ENCODE results near the gene RALGAPB.
"Not testable (repeated sequence)": the region's sequence is repeated elsewhere in the genome, so short reads cannot be mapped to it uniquely, and the experiment has no call there.

RALGAPB gene

DNA sequence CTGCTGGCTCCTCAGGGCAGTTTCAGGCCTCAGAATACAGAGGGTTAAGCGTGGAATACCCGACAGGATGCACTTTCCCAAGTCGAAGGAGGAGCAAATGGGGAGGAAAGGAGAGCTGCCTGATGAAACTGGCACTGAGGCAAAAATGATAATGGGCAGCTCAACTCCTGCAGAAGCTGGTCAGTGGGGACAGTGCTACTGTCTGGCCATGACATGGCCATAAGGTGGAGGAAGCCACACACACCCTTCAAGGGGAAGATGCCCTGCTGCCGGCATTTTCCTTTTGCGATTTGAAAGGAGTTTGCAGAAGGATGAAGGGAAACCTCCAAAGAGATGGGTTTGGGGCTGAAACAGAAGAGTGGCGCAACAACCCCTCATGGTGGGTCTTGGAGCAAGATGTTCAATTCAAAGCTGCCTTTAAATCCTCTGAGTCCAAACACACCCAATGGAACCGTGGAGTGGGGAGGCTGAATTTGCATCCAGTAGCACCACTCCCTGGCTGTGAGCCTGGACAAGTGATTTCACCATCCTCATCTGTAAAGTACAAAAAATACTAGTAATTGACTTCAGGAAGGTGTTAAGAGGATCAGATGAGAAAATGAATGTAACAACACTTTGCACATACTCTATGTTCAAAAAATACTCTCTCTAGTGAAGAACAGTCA is 111.6 kb downstream of the RALGAPB start:
- no peak for DNase-seq (ENCODE audit: low read depth)

DNA sequence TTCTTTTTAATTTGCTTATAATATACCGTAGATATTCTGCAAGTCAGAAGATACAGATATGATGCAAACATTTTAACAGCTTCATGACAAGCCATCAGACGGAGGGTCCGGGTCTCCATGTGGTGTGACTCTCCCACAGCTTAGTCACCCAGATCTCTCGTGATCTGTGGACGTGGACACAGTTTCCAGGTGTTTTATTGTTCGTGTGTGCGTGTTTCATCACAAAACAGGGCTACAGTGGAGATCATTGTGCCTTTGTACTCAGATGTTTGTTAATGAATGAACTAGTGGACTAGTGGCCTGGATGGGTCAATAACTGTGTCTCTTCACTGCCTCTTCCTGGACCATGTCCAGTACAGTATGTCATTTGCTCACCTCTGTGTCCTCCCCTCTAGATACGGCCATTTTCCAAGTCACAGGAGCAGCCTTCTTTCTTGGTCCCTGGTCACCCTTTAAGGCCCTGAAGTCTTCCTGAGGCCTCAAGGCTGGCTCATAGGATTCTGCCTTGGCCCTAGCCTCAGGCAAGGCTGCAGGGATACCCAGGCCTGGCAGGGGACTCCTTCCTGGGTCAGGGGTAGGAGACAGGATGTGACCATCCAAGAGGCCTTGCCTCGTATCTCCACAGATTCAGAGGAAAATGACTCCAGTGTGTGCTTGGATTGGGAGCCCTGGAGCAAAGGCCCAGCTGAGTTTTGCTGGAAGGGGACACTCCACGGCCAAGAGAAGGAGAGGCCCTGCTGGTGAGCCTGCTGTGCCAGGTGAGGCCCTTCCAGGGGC is 112.9 kb downstream of the RALGAPB start:
- no peak for DNase-seq (ENCODE audit: low read depth)

DNA sequence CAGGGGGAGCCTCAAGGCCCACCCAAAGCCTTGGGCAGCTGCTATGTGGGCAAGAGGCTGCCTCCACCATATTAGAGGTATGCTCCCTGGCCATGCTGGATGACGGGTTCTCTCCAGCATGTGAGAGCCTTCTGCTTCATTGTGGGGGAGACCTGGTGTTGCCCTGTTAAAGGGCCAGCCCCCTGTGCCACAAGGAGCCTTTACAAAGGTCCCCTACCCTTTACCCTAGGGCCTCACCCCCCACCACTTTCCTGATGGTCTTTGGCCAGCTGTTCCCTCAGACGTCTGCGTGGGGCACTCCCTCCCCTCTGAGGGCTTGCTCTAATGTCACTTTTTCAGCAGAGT is 113.5 kb downstream of the RALGAPB start:
- no peak for DNase-seq (ENCODE audit: low read depth)

DNA sequence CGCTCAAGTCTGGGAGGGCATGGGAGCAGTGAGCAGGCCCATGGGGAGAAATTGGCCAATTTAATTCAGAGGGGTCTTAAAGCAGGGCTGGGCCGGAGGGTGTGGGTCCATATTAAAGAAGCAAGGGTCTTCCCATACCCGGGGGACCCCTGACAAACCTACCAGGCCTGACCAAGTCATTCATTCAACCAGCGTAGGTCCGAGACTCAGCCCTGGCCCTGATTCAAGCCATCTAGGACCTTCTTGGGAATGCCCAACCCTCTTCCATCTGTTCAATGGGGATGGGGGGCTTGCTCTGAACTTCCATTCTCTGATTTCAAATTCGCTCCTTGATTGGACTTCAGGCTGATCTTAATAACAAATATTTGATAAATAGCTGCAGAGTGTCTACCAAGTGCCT is 115.7 kb downstream of the RALGAPB start:
- DNase-seq (ENCODE audit: low read depth): no peak

DNA sequence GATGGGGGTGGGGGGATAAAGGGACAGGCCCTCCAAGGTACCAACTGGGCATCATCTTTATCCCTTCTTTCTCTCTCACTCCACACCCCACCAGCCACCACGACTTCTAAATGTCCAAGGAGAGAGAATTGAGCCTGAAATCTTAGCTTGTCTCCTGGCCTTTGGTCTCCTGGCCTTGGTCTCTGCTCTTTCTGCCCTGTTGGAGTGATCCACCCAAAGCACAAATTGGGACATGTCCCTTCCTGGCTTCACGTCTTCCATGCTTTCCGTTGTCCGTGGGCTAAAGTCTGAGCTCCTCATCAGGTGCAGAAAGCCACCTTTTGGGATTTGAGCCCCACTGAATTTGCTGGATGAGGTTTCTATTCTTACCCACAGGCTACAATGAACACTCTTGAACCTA is 116.7 kb downstream of the RALGAPB start:
- DNase-seq (ENCODE audit: low read depth): no peak

DNA sequence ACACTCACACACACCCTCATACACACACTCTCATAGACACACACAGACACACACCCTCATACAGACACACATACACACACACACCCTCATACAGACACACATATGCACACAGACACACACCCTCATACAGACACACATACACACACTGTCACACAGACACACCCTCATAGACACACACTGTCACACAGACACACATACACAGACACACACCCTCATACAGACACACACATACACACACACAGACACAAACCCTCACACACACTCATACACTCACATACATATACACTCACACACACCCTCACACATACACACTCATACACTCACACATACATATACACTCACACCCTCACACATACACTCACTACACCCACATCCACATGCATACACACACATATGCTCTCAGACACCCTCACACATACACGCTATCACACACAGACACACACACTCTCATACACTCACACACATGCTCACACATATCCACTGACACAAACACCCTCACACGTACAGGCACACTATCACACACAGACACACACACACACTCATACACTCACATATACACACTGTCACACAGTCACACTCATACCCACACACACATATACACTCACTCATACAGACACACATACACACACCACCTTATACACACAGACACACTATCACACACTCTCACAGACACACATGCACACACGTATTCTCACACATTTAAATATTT is 117.5 kb downstream of the RALGAPB start:
- no peak for DNase-seq (ENCODE audit: low read depth)

DNA sequence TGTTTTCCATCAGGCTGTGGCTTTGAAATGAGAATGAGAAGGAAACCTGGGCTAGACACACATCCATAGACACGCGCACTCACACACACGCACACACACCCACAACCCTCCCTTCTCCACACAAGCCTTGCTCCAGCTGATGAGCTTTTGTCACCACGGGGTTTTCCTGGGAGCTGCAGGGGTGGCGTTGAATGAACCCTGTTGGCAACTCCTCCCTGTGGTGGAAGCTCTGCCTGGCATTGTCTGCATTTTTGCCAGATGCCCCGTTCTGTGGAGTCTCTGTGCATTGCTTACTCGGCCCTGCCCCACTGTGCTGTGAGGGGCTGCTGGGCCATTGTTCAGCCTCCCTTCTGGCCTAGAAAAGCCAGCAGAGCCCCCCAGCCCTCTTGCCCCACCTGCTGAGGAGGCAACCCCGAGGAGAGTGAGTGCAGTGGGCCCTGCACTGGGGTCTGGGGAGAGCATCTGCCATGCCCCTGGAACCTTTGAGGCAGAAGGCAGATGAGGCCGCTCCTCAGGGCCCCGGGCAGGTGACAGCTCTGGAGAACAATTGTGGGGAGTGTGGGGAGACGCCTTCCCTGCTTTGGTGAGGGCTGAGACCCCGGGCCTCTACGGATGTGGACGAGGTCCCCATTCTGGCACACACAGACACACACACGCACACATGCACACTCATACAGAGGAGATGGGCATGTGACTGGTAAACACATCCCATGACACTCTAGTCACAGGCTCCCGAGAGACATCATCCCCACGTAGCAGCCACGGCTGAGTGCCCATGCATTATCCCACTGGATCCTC is 118.2 kb downstream of the RALGAPB start:
- DNase-seq (ENCODE audit: low read depth): no peak

DNA sequence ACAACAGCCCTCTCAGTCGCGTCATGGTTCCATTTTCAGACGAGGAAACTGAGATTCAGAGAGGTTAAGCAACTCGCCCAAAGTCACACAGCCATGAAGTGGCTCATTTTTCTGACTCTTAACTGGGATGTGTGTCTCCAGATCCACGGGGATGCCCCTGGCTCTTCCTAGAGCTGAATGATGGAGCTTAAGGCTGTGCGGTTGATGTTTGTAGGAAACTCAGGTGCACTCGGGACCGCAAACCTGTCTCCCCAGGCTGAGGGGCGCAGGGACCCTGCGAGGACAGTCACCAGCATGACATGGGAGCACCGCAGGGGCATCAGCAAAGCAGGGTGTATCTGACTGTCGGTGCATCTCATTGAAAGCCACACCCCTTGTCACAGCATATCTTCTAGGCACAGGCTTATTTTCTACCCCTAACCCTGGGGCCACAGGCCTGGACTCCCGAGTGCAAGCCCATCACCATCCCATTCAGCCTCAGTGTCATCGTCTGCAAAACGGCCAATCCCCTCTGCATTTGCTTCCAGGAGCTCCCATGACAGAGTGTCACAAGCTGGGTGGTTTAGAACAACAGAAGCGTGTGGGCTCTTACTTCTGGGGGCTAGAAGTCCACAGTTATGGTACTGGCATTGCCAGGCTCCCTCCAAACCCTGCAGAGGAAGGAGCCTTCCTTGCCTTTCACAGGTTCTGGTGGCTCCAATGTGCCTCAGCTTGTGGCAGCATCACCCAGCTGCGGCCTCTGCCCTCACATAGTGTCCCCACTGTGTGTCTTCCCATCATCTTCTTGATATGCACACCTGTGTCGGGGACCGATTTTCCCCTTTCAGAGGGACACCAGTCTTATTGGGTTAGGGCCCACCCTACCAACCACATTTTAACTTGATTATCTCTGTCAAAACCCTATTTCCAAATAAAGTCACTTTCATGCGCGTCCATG is 119.1 kb downstream of the RALGAPB start:
- DNase-seq (ENCODE audit: low read depth): no peak

DNA sequence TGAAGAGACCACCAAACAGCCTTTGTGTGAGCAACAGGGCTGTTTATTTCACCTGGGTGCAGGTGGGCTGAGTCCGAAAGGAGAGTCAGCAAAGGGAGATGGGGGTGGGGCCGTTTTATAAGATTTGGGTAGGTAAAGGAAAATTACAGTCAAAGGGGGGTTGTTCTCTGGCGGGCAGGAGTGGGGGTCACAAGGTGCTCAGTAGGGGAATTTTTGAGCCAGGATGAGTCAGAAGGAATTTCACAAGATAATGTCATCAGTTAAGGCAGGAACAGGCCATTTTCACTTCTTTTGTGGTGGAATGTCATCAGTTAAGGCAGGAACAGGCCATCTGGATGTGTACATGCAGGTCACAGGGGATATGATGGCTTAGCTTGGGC is 119.8 kb downstream of the RALGAPB start:
- DNase-seq (ENCODE audit: low read depth): not testable (repeated sequence)

DNA sequence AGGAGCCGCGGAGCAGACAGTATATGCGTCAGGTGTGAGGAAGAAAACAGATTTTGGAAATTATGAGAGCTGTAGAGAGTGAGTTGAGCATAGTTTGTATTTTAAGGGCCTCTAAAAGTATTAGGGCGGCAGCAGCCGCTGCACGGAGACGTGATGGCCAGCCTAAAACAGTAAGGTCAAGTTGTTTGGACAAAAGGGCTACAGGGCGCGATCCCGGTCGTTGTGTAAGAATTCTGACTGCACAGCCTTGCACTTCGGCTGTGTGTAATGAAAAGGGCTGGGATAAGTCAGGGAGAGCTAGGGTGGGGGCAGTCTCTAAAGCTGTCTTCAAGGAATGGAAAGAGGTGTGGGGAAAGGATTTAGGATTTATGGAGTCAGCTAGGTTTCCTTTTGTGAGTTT is 121.6 kb downstream of the RALGAPB start:
- DNase-seq (ENCODE audit: low read depth): not testable (repeated sequence)

DNA sequence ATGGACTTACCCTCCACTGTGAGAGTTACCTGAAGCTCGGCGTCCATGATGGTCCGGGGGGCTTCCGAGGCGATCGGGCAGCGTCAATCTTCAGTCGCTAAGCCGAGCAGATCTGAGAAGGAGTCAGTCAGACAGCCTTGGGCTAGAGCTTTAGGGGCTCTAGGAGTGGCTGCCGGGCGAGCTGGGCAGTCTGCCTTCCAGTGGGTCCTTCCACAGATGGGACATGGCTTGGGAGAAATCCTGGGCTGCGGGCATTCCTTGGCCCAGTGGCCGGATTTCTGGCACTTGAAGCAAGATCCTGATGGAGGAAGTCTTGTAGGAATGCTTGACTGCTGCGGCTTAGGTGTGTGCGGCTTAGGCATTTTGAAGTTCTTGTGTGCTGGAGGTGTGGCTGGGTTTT is 123.2 kb downstream of the RALGAPB start:
- DNase-seq (ENCODE audit: low read depth): not testable (repeated sequence)

DNA sequence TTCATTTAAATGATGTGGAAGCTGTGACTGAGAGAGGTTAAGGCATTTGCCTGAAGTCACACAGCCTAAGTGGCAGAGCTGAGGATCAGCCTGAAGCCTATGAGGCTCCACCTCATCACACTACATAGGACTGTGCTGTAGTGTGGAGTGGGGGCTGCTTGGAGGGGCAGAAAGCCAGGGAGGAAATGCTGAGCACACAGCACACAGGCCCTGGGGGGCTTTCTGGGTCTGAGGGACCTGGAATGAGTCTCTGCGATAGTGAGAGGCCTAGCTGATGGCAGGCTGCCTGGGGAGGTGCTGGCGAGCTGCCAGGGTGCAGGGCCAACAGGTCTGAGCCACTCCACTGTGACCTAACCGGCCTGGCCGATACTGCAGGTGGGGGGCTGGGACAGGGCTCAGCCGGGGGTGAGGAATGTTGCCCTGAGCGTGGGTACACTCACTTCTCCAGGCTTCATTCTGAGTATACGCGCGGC is 126.8 kb downstream of the RALGAPB start:
- DNase-seq (ENCODE audit: low read depth): no peak

DNA sequence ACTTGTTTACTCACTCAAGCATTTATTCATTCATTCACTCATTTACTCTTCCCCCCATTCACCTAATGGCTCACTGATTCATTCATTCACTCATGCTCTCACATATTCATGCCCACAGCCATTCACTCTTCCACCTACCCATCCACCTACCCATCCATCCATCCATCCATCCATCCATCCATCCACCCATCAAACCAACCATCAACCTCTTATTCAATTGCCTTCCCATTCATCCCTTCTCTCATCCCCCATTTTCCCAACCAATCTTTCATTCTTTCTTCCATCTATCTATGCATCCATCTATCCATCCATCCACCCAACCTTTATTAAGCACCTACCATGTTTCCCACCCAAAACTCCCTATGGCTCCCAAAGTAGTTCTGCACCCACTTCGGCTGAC is 127.4 kb downstream of the RALGAPB start:
- no peak for DNase-seq (ENCODE audit: low read depth)

DNA sequence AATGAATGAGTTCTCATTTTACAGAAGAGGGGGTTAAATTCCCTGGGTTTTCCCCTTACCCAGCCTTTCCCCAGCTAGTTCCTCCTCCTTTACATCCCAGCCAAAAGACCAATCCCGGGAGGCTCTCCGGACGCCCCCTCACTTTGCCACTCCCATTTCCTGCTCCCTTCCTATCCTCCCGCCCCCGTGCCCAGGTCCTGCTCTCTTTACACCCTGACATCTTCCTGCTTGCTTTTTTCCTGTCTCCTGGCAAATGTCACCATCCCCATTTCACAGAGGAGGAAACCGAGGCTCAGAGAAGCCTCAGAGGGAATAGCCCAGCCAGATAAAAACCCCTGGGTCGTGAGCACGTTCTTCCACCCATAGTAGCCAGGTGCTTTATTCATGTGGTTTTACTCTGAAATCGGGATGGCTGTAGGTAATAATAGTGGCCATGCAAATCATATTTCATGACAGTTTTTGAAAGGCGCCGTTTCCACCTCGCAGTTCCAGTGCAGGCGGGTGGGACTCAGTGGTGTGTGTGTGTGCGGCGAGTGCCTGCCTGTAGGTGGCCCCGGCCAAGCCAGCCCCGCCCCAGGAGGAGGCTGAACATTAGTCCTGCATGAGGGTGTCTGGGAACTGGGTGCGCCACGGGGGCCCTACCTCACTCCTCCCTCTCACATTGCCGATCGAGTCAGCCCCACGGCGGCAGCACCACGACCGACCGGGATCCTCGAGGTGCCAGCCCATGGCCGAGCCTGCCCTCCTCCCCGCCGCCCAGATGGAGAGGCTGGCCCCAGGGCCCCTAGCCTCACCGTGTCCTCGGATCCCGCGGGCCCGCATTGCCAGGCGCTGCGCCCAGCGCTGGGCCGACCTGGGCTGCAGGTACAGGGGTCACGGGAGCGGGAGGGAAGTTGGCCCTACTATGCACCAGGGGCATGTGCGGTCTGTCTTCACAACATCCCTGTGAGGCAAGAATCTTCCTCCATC is 128.9 kb downstream of the RALGAPB start, which contains the start of gene ARHGAP40:
TSS of gene ARHGAP40 (plus strand) at position 594 of the 969 bp plus-strand sequence.
- DNase-seq (ENCODE audit: low read depth): no peak

DNA sequence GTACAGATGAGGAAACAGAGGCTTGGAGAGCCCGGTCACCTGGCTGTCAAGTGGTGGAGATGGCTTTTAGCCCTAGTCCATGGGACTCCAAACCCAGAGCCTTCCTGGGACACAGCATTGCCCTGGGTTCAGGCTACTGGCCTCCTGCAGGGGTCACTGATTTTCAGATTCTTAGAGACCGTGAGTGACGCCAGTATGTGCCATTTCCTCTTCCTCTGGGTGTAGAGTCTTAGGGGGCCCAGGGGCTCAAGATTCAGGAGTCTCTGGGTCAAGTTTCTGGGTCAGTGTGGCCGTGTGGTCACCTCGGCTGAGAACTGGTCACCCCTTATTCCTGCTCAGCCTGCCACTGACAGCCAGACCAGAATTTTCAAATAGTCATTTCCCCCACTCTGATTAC is 129.5 kb downstream of the RALGAPB start:
- no peak for DNase-seq (ENCODE audit: low read depth)

DNA sequence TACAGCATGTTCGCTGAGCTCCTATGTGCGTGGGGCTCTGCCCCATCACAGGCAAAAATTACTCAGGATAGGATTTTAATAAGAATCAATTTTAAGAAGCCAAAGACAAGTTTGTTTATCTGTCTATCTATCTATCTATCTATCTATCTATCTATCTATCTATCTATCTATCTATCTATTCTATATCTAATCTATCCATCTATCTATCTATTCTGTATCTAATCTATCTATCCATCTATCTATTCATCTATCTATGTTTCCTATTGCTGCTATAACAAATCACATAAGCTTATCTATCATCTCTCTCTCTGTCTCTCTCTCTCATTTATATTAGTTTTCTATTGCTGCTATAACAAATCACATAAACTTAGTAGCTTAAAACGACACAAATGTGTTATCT is 130.6 kb downstream of the RALGAPB start:
- no peak for DNase-seq (ENCODE audit: low read depth)

DNA sequence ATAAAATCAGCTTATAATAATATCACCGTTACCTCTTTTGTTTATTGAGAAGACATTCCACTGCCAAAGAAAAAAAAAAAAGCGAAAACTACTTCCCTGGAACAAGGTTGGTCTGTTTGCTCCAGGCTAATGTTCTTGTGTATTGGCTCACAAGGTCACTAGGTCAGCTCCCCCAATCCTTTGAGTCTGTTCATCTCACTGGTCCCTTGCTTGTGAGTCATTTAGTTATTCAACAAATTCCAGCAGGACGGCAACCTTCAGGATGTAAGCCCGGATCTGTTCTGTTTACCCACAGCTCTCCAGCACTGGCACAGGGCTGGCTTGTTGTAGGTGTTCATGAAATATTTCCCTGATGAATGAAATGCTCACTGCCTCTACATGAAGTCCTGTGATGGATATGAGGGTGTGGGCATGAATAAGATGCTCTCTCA is 132.2 kb downstream of the RALGAPB start:
- no peak for DNase-seq (ENCODE audit: low read depth)

DNA sequence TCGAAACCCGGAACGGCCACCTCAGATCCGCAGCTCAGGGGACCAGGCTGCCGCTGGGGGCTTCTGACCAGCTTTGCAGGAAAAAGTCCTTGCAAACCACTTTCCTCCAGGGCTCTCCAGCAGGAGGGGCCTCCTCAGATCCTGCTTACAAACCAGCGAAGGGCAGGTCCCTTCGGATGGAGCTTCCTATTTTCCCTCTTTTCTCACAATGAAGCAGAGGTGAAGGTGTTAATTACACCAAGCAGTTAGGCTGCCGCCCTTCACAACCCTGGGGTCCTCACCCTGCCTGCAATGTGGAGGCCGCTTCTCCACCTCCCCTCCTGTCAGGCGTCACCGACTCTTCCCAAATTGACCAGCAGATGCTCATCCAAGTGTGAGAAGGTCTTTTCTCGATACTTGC is 134.7 kb downstream of the RALGAPB start:
- DNase-seq (ENCODE audit: low read depth): no peak

DNA sequence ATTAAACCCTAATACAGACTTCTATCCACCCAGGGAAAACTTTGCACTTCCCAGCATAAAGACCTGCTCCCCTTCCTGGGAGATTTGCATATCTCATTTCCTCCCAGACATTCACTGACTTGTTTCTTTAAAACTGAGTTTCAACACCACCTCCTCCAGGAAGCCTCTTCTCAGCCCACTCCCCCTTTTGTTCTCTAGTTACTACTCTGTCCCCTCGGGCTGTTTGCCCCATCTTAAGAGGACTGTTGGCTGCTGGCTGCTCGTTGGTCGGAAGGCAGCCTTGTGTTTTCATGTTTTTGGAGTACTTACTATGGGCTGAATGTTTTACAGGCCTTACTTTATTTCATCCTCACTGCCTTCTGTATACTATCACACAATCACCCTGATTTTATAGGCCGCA is 135.5 kb downstream of the RALGAPB start:
- DNase-seq (ENCODE audit: low read depth): no peak

DNA sequence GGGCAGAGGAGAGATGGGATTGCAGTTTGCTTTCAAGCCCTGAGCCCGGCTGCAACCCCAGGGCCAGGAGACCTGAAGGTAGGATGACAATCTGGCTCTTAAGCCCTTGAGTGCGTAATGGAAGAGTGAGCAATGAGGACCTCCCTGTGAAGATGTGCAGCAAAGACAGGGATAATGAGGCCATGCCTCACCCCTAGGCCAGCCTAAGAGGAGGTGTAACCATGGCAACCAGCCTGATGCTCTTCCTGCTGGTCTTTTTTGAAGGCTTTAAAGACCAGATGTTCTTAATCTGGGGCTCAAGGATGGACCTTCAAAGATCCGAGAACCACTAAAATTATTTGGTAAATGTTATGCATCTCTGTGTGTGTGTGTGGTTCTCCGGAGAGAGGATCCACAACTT is 137.2 kb downstream of the RALGAPB start:
- no peak for DNase-seq (ENCODE audit: low read depth)
